H1 (cell line): Measurements from ENCODE around the gene FUBP3. TPM values are rescaled to one million over a fixed set of nuclear protein-coding genes. Genes with fewer than 3 reads are reported as not detected.

Source experiments
- CTCF ChIA-PET: fragments of 300-600 bp; sonication (Branson Sonifier 250); formaldehyde crosslinking; loops from one replicate; lab custom pipeline; 2021; ENCODE audit not compliant: partially characterized antibody; lab: Charles Lee
- POLR2A ChIA-PET: fragments of 300-600 bp; sonication (Branson Sonifier 250); formaldehyde crosslinking; loops from one replicate; lab custom pipeline; 2021; ENCODE audit warnings: inconsistent platforms; ENCODE audit not compliant: partially characterized antibody; lab: Charles Lee
- DNase-seq, 2 experiments: peaks; one replicate each; pipeline versions ENCODE4 v3.0.0 to v3.0.0-alpha.2; 2010 to 2022; ENCODE audit warnings: low spot score in 2 of 2, low read depth in 1 of 2, mixed read lengths in 1 of 2
- FAIRE-seq: peaks from 2 replicates; lab custom pipeline; 2011; peaks lifted over from hg19 to GRCh38; lab: Jason Lieb, UNC
- H2AFZ ChIP-seq: 2 replicates; pipeline ENCODE4 v1.8.1; 2012; ENCODE audit warnings: low read length, inconsistent platforms
- H2AK5ac ChIP-seq: 2 replicates; pipeline ENCODE4 v1.6.1; 2013; ENCODE audit warnings: low read depth, low read length
- H2BK120ac ChIP-seq: replicated peaks from 2 replicates; pipeline ENCODE3; 2013; ENCODE audit warnings: low read depth, low read length, inconsistent platforms
- H2BK12ac ChIP-seq: 2 replicates; pipeline ENCODE4 v1.6.1; 2013; ENCODE audit warnings: low read depth, low read length
- H2BK15ac ChIP-seq: 2 replicates; pipeline ENCODE4 v1.6.1; 2013; ENCODE audit warnings: low read length
- H2BK20ac ChIP-seq: 2 replicates; pipeline ENCODE4 v1.6.1; 2013; ENCODE audit warnings: low read length
- H2BK5ac ChIP-seq: 2 replicates; pipeline ENCODE4 v1.6.1; 2013; ENCODE audit warnings: low read depth, low read length
- H3K14ac ChIP-seq: 2 replicates; pipeline ENCODE4 v1.6.1; 2013; ENCODE audit warnings: inconsistent platforms; ENCODE audit not compliant: insufficient read length
- H3K18ac ChIP-seq: 2 replicates; pipeline ENCODE4 v1.6.1; 2013; ENCODE audit warnings: low read length; ENCODE audit errors: extremely low read depth
- H3K23ac ChIP-seq: 2 replicates; pipeline ENCODE4 v1.6.1; 2013; ENCODE audit warnings: inconsistent platforms; ENCODE audit not compliant: insufficient read length
- H3K23me2 ChIP-seq: 2 replicates; pipeline ENCODE4 v1.6.1; 2013; ENCODE audit warnings: low read depth, low read length
- H3K27ac ChIP-seq: 2 replicates; pipeline ENCODE4 v1.6.1; 2011; ENCODE audit warnings: low read depth, low read length, inconsistent platforms
- H3K27me3 ChIP-seq, 4 experiments: replicated peaks in 1 of 4; 1 replicate in 1 of 4; 2 replicates in 3 of 4; pipeline versions ENCODE4 v1.6.1 to v1.8.1; 2011 to 2013; ENCODE audit warnings: low read length in 3 of 4, mild to moderate bottlenecking in 3 of 4, inconsistent platforms in 2 of 4, mixed read lengths in 2 of 4, moderate library complexity in 1 of 4; ENCODE audit not compliant: control insufficient read depth in 3 of 4, insufficient read depth in 3 of 4; ENCODE audit errors: extremely low read depth in 1 of 4
- H3K36me3 ChIP-seq, 4 experiments: 2 replicates each; pipeline versions ENCODE4 v1.6.1 to v1.8.1; 2011 to 2013; ENCODE audit warnings: mild to moderate bottlenecking in 4 of 4, low read length in 3 of 4, moderate library complexity in 2 of 4, control low read depth in 1 of 4, inconsistent platforms in 1 of 4; ENCODE audit not compliant: insufficient read depth in 4 of 4, control insufficient read depth in 2 of 4
- H3K4ac ChIP-seq: replicated peaks from 2 replicates; pipeline ENCODE3; 2013; ENCODE audit warnings: low read length, low read depth, mixed read lengths, inconsistent platforms; ENCODE audit not compliant: insufficient read length
- H3K4me1 ChIP-seq, 4 experiments: replicated peaks in 1 of 4; 1 replicate in 1 of 4; 2 replicates in 3 of 4; pipeline versions ENCODE4 v1.6.1 to v1.8.1; 2011 to 2013; ENCODE audit warnings: low read length in 3 of 4, inconsistent platforms in 2 of 4, mixed read lengths in 1 of 4; ENCODE audit not compliant: insufficient read depth in 4 of 4, control insufficient read depth in 3 of 4
- H3K4me2 ChIP-seq, 2 experiments: 2 replicates each; pipeline versions ENCODE4 v1.6.1 to v1.8.1; 2011 to 2013; ENCODE audit warnings: low read depth in 2 of 2, low read length in 2 of 2, control low read depth in 1 of 2, inconsistent platforms in 1 of 2, mild to moderate bottlenecking in 1 of 2; ENCODE audit not compliant: insufficient read depth in 1 of 2
- H3K4me3 ChIP-seq, 4 experiments: fragments of 200-600, 300-600 bp in 1 of 4; sonication (generic), shearing (Covaris generic), sonication (Bioruptor Twin) in 1 of 4; 2 replicates each; pipeline versions ENCODE4 v1.5.1 to v1.8.1; 2011 to 2016; ENCODE audit warnings: low read length in 4 of 4, low read depth in 3 of 4, control low read depth in 2 of 4, inconsistent platforms in 2 of 4, mild to moderate bottlenecking in 2 of 4, mixed read lengths in 1 of 4, moderate library complexity in 1 of 4; ENCODE audit not compliant: insufficient read depth in 2 of 4; ENCODE audit errors: extremely low read depth in 1 of 4
- H3K56ac ChIP-seq: replicated peaks from 2 replicates; pipeline ENCODE3; 2013; ENCODE audit warnings: low read depth, mild to moderate bottlenecking, mixed read lengths, low read length, inconsistent platforms; ENCODE audit not compliant: insufficient read length
- H3K79me1 ChIP-seq: 2 replicates; pipeline ENCODE4 v1.6.1; 2013; ENCODE audit warnings: low read depth, low read length, control low read depth
- H3K79me2 ChIP-seq, 2 experiments: 2 replicates each; pipeline versions ENCODE4 v1.6.1 to v1.8.1; 2012 to 2013; ENCODE audit warnings: low read length in 2 of 2, mild to moderate bottlenecking in 2 of 2, inconsistent platforms in 1 of 2; ENCODE audit not compliant: insufficient read depth in 2 of 2, control insufficient read depth in 1 of 2
- H3K9ac ChIP-seq, 4 experiments: replicated peaks in 1 of 4; 1 replicate in 1 of 4; 2 replicates in 3 of 4; pipeline versions ENCODE4 v1.6.1 to v1.8.1; 2011 to 2013; ENCODE audit warnings: low read depth in 3 of 4, low read length in 3 of 4, control low read depth in 2 of 4, mild to moderate bottlenecking in 2 of 4, moderate library complexity in 2 of 4, inconsistent platforms in 1 of 4; ENCODE audit errors: extremely low read depth in 1 of 4
- H3K9me3 ChIP-seq, 2 experiments: 2 replicates each; pipeline versions ENCODE4 v1.6.1 to v1.8.1; 2012 to 2013; ENCODE audit warnings: mild to moderate bottlenecking in 2 of 2, moderate library complexity in 2 of 2, control low read depth in 1 of 2, inconsistent platforms in 1 of 2, low read depth in 1 of 2, low read length in 1 of 2, mixed read lengths in 1 of 2; ENCODE audit not compliant: insufficient read depth in 2 of 2
- H4K20me1 ChIP-seq, 2 experiments: replicated peaks in 1 of 2; 2 replicates each; pipeline versions ENCODE3 to v1.8.1; 2011 to 2013; ENCODE audit warnings: inconsistent platforms in 2 of 2, low read length in 2 of 2, mild to moderate bottlenecking in 1 of 2; ENCODE audit not compliant: insufficient read depth in 2 of 2, control insufficient read depth in 1 of 2
- H4K5ac ChIP-seq: 2 replicates; pipeline ENCODE4 v1.6.1; 2013; ENCODE audit warnings: low read length, low read depth, mixed read lengths, inconsistent platforms; ENCODE audit not compliant: insufficient read length
- H4K8ac ChIP-seq: 2 replicates; pipeline ENCODE4 v1.8.0; 2013; ENCODE audit warnings: mild to moderate bottlenecking, moderate library complexity, low read length, inconsistent platforms; ENCODE audit not compliant: insufficient read depth; ENCODE audit errors: extremely low read depth
- H4K91ac ChIP-seq: replicated peaks from 2 replicates; pipeline ENCODE3; 2013; ENCODE audit warnings: low read length, mixed read lengths, inconsistent platforms; ENCODE audit not compliant: insufficient read length
- BACH1 ChIP-seq: IDR thresholded peaks from 2 replicates; pipeline ENCODE4 v1.6.1; 2012; ENCODE audit warnings: low read length, improper control_type of control experiment
- BCL11A ChIP-seq, 2 experiments: IDR thresholded peaks; one replicate each; pipeline ENCODE4 v1.6.1; 2011; ENCODE audit warnings: low read depth in 2 of 2, low read length in 2 of 2, mild to moderate bottlenecking in 2 of 2
- WGBS, 2 experiments: shearing (Covaris generic) in 1 of 2; methylation state at CpG; one replicate each; pipeline versions ENCODE4 v1.1.6 to v1.1.7; 2013 to 2015; ENCODE audit warnings: low lambda C conversion rate in 2 of 2, mixed read lengths in 2 of 2, inconsistent platforms in 1 of 2, low coverage in 1 of 2, missing lambda C conversion rate in 1 of 2; ENCODE audit not compliant: insufficient replicate concordance in 2 of 2, insufficient coverage in 1 of 2, insufficient read length in 1 of 2; ENCODE audit errors: extremely low coverage in 1 of 2, missing lambda C conversion rate in 1 of 2; 5-methylcytosine and 5-hydroxymethylcytosine counted together
- polyA plus RNA-seq, 7 experiments: library from polyadenylated mRNA; depleted of rRNA in 3 of 7; stranded (reverse) in 5 of 7; unstranded in 2 of 7; fragments of >200 nt in 5 of 7; fragments of 200-250 nt in 2 of 7; gene quantifications; 1 replicate in 5 of 7; 2 replicates in 1 of 7; 4 replicates in 1 of 7; pipeline versions ENCODE4 v1.2.1 to v1.2.3, GENCODE V29; 2011 to 2013; ENCODE audit warnings: missing spikeins in 2 of 7, mixed read lengths in 2 of 7
- total RNA-seq: library from RNA; stranded (reverse); fragmentation: NEBNext Ultra II Directional; extraction: Animal tissue kit (Norgen Biotek cat#: 25700); gene quantifications from 2 replicates; pipeline ENCODE4 v1.2.1, GENCODE V29; 2021

The FUBP3 gene
- total and polyA plus RNA-seq, 2 of the 8 experiments (the other 6 are each of a cell fraction or from before 2014, with no cell fraction given): 23.7 to 76.4 TPM

DNA sequence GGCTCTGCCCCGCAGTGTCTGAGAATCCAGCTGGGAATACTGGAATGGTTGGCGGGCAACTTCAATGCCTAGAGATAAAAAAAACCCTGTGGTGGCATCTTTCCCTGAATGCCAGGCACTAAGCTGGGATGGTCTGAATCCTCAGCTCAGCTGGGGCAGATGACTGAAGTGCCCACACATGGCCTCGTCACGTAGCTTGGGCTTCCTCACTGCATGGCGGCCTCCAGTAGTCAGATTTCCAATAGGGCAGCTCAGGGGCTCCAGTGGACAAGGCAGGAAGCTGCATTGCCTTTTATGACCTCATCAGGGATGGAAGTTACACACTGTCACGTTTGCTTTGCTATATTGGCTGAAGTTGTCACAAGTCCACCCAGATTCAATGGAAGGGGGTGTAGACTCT is 24.3 kb upstream of the FUBP3 start:
- Histone ChIP-seq H3K9ac (no peak overlapping the region), H3K27me3 (no peaks in the 10 kb centered on the region), H2BK5ac (no peak overlapping the region), H2BK20ac (no peak overlapping the region), H4K91ac (no peak overlapping the region), H2AK5ac (no peak overlapping the region), H2BK120ac (no peak overlapping the region), H3K23me2 (no peaks in the 10 kb centered on the region), H3K27ac (no peak overlapping the region), H3K14ac (no peak overlapping the region), H3K18ac (no peak overlapping the region), H3K79me2 (no peaks in the 10 kb centered on the region), H3K9me3 (no peaks in the 10 kb centered on the region), H4K20me1 (no peaks in the 10 kb centered on the region), H2BK15ac (no peak overlapping the region), H2AFZ (0 out of 2 replicates have a peak overlapping the region, but pooled peaks have one; percentile 4), H3K4me1 (no peaks in the 10 kb centered on the region), H3K79me1 (no peaks in the 10 kb centered on the region), H3K4ac (no peak overlapping the region), H3K36me3 (no peaks in the 10 kb centered on the region), H4K8ac (no peak overlapping the region), H3K56ac (no peak overlapping the region), H3K4me3 (no peak overlapping the region), H2BK12ac (no peak overlapping the region)
- ChIA-PET POLR2A (interaction anchor here (0.9 to 2.2 kb wide), 3 partner anchors 9 to 24 kb away, joined by 3 to 4 read pairs (median 3); partner anchors contain the start of gene FUBP3), CTCF (interaction anchor here (0.5 to 2.1 kb wide), 2 partner anchors 39 to 98 kb away, joined by 3 to 5 read pairs; no protein-coding TSS in a partner anchor)
- FAIRE-seq (no peak), DNase-seq (no peak)
- 82% methylated on average over 6 of the region's 6 CpGs; no CpG with 5 or more reads in 1 of the 2 experiments for WGBS, 2 experiments
- TF ChIP-seq BCL11A (IDR thresholded peaks at IDR 0.05; ENCODE audit: low read depth in 2 of 2, low read length in 2 of 2) (no peak), BACH1 (no peak)
- TF ChIP-seq, all 59 proteins: peak for 0
- H3K4me2 ChIP-seq: no peak overlapping the region
- H4K5ac ChIP-seq: no peak overlapping the region
- H3K23ac ChIP-seq: no peak overlapping the region
